Heart right ventricle (tissue), 16 donors: ENCODE data around the gene CACNA1A. TPM values are rescaled to one million over a fixed set of nuclear protein-coding genes. Genes with fewer than 3 reads are reported as not detected.

Experiments
- ATAC-seq, 8 donors: fragments of 200-7000 bp; cut with Tn5 transposase; one replicate each; pipeline ENCODE4 v1.9.1; 2020; ENCODE audit warnings: mild to moderate bottlenecking in 8 of 8, moderate library complexity in 8 of 8, moderate number of reproducible peaks in 1 of 8
- DNase-seq, 2 donors: peaks; one replicate each; pipeline ENCODE4 v3.0.0-alpha.2; 2020
- H3K27ac ChIP-seq, 10 donors: fragments of 200-600 bp; sonication (generic) in 2 of 10; one replicate each; pipeline versions ENCODE4 v1.5.0 to v1.8.0; 2020 to 2022; ENCODE audit warnings: mild to moderate bottlenecking in 3 of 10
- H3K27me3 ChIP-seq, 7 donors: fragments of 200-600 bp; one replicate each; pipeline ENCODE4 v1.8.0; 2021 to 2022; ENCODE audit warnings: mild to moderate bottlenecking in 2 of 7
- H3K36me3 ChIP-seq, 9 donors: fragments of 200-600 bp; sonication (generic) in 1 of 9; one replicate each; pipeline versions ENCODE4 v1.5.0 to v1.8.0; 2020 to 2022; ENCODE audit warnings: mild to moderate bottlenecking in 2 of 9
- H3K4me1 ChIP-seq, 9 donors: fragments of 200-600 bp; sonication (generic) in 1 of 9; one replicate each; pipeline versions ENCODE4 v1.5.0 to v1.8.0; 2020 to 2022; ENCODE audit warnings: mild to moderate bottlenecking in 4 of 9
- H3K4me3 ChIP-seq, 10 donors: fragments of 200-600 bp; sonication (generic) in 2 of 10; one replicate each; pipeline versions ENCODE4 v1.5.0 to v1.8.0; 2020 to 2022; ENCODE audit warnings: mild to moderate bottlenecking in 7 of 10, moderate library complexity in 2 of 10
- H3K9me3 ChIP-seq, 11 donors: fragments of 200-600 bp in 10 of 11; sonication (generic) in 2 of 11; one replicate each; pipeline versions ENCODE4 v1.5.0 to v1.8.0; 2013 to 2022; ENCODE audit warnings: mild to moderate bottlenecking in 2 of 11, control low read depth in 1 of 11, moderate library complexity in 1 of 11
- WGBS, 2 donors: extraction: QIAGEN DNeasy Blood & Tissue Kit; methylation state at CpG; one replicate each; pipeline ENCODE4 v1.1.7; 2013; ENCODE audit warnings: inconsistent platforms in 1 of 2; 5-methylcytosine and 5-hydroxymethylcytosine counted together
- intact Hi-C, 10 donors: fragments of 100-400 bp; cut with DNase I; formaldehyde crosslinking; loops; one replicate each; pipeline versions ENCODE4 v1.11.1 to v1.14.2; 2022
- polyA plus RNA-seq, 2 donors: library from polyadenylated mRNA; stranded (reverse); fragments of 200-250 nt; gene quantifications; one replicate each; pipeline ENCODE4 v1.2.3, GENCODE V29; 2013
- total RNA-seq, 10 donors: library from RNA; stranded (reverse); fragmentation: NEBNext Ultra II Directional in 3 of 10; extraction: Animal tissue kit (Norgen Biotek cat#: 25700) in 3 of 10; gene quantifications; one replicate each; pipeline versions ENCODE4 v1.2.1 to v1.2.4, GENCODE V29; 2021 to 2023
- TF ChIP-seq, protein P1 (sequence below), 9 donors: fragments of 200-600 bp; sonication (generic) in 2 of 9; IDR thresholded peaks; one replicate each; pipeline versions ENCODE4 v1.5.0 to v1.8.0; 2021 to 2022; ENCODE audit warnings: antibody characterized with exemption in 9 of 9, mild to moderate bottlenecking in 5 of 9, moderate library complexity in 1 of 9
- donor health status: Arrhythmogenic right ventricular cardiomyopathy.
- donor health status: ischemic (EF 13 %, LVEDD 7.1; RV severe dilation, severe dysfunction).
- donor health status: healthy with polysubstance abuse.
- donor health status: DM: no; HTN: yes; CAD: no.
- donor health status: DM: no; HTN: no; CAD: no.
- donor health status: ischemic (EF 25% LVEDD 6.9; RV normal size, moderate dysfunction).
- donor health status: ischemic (EF 25% LVEDD 5.7; RV mildly dilated, moderate dysfunction).
- donor health status: healthy.
- donor health status: DM: yes; HTN: yes; CAD: no.
- donor health status: Ischemic cardiomyopathy.
- donor health status: ischemic (EF 35%, LVEDD 5.7; RV mildly dilated, moderate dysfunction).
- donor health status: nonischemic (EF 11% LVEDD 7.7; RV severe dilation, severe dysfunction).
- donor health status: DM: yes; HTN: yes; CAD: no.
- donor health status: PGD.
- donor health status: ischemic (EF 29% LVEDD 5.4; RV normal size, mild dysfunction).
- donor health status: nonischemic (EF 23%, LVEDD 6.1; RV moderate dilation, normal function).

The CACNA1A gene
- total and polyA plus RNA-seq, 12 donors, result 0.21 to 2.3 (median 0.66) TPM

- no peaks in the 10 kb centered on the region for H3K36me3 ChIP-seq
- ATAC-seq (no peak), DNase-seq (no peak)
- peaks cover 0 to 42% (median 15%) of the 10 kb centered on the region in 11 donors for H3K9me3 ChIP-seq
- intact Hi-C loops, result no loop called here
- H3K27me3 ChIP-seq, result peaks cover 0 to 9% (median 0%) of the 10 kb centered on the region in 7 donors
- no peak overlapping the region for H3K27ac ChIP-seq
- WGBS, 2 donors, result 75 to 81% methylated on average over 4 of the region's 4 CpGs
- TF ChIP-seq, protein P1, sequence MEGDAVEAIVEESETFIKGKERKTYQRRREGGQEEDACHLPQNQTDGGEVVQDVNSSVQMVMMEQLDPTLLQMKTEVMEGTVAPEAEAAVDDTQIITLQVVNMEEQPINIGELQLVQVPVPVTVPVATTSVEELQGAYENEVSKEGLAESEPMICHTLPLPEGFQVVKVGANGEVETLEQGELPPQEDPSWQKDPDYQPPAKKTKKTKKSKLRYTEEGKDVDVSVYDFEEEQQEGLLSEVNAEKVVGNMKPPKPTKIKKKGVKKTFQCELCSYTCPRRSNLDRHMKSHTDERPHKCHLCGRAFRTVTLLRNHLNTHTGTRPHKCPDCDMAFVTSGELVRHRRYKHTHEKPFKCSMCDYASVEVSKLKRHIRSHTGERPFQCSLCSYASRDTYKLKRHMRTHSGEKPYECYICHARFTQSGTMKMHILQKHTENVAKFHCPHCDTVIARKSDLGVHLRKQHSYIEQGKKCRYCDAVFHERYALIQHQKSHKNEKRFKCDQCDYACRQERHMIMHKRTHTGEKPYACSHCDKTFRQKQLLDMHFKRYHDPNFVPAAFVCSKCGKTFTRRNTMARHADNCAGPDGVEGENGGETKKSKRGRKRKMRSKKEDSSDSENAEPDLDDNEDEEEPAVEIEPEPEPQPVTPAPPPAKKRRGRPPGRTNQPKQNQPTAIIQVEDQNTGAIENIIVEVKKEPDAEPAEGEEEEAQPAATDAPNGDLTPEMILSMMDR (IDR thresholded peaks at IDR 0.05), result no peak
- no peaks in the 10 kb centered on the region for H3K4me1 ChIP-seq
- H3K4me3 ChIP-seq, result no peak overlapping the region
Measured at GRCh38 chr19:13319526-13319925, 186.8 kb downstream of the CACNA1A start.

DNA sequence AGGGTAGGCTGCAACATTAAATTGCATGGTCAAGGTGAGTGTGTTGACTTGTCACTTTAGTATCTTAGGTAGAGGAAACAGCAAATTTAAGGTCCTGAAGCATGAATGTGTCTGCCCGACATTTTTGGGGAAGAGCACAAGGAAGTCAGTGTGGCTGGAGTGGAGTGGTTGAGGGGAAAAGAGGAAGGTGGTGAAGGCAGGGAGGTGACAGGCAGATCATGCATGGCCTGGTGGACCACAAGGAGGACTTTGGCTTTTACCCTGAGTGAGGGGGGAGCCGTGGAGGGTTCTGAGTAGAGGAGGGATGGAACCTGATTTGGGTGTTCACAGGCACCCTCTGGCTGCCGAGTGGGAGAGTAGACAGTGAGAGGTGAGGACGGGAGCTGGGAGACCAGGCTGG is 188.1 kb downstream of the CACNA1A start:
- 78 to 80% methylated on average over 4 of the region's 4 CpGs for WGBS, 2 donors
- no peak overlapping the region for H3K27ac ChIP-seq

DNA sequence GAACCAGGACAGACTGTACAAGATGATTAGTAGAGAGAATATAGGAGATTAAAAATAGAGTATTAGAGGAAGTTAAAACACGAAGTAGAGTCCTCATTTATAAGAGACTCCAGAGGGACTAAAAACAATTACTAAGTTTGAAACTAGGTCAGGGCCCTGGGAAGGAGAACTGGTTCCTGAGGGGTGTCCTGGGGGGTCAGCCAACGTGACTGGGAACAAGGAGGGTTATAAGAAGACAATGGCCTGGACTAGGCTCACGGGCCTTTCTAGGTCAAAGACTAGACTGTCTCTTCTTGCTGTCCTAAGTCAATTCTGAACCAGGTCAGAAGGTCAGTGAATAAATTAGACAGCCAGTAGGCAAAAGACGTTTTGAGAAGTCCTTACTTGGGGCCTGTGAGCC is 190.8 kb downstream of the CACNA1A start:
- Histone ChIP-seq H3K36me3 (no peaks in the 10 kb centered on the region), H3K27me3 (peaks cover 0 to 5% (median 0%) of the 10 kb centered on the region in 7 donors), H3K4me1 (no peaks in the 10 kb centered on the region), H3K9me3 (peaks cover 0 to 43% (median 8%) of the 10 kb centered on the region in 11 donors), H3K4me3 (no peak overlapping the region), H3K27ac (no peak overlapping the region)
- intact Hi-C loops, result no loop called here
- ATAC-seq (peak in 2 of 8 donors; percentile 59 to 61), DNase-seq (no peak)
- TF ChIP-seq, protein P1 (IDR thresholded peaks at IDR 0.05), result no peak
- 45 to 63% methylated on average over 4 of the region's 4 CpGs for WGBS, 2 donors

More for the DNA sequence above, 188.1 kb downstream of the CACNA1A start:
- DNase-seq, result no peak
- no peak for ATAC-seq
- Histone ChIP-seq H3K4me1 (no peaks in the 10 kb centered on the region), H3K4me3 (no peak overlapping the region), H3K9me3 (peaks cover 0 to 44% (median 12%) of the 10 kb centered on the region in 11 donors), H3K27me3 (peaks cover 0 to 9% (median 0%) of the 10 kb centered on the region in 7 donors), H3K36me3 (no peaks in the 10 kb centered on the region)
- intact Hi-C loops, result no loop called here
- TF ChIP-seq, protein P1 (IDR thresholded peaks at IDR 0.05), result no peak

DNA sequence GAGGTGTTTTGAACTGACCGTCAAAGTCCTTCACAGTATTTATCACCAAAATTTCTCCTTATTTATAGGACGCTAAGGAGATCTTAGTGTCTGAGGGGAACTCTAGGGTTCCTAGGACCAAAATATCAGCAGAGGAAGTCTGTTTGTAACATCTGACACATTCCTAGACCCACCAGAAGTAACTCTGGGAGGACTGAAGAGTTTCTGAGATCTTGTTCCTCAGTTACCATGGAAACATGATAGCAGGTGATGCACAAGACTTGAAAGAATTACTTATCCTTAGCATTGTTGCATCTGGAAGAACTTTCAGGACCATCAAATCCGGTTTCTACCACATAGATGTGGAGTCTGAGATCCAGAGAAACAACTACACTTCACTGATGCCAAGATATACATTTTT is 191.5 kb downstream of the CACNA1A start:
- H3K36me3 ChIP-seq, result no peaks in the 10 kb centered on the region
- H3K4me3 ChIP-seq, result no peak overlapping the region
- H3K4me1 ChIP-seq, result no peaks in the 10 kb centered on the region
- DNase-seq (no peak), ATAC-seq (no peak)
- H3K27ac ChIP-seq, result no peak overlapping the region
- H3K27me3 ChIP-seq, result peaks cover 0 to 5% (median 0%) of the 10 kb centered on the region in 7 donors
- TF ChIP-seq, protein P1 (IDR thresholded peaks at IDR 0.05), result no peak
- 45 to 71% methylated on average over 3 of the region's 3 CpGs for WGBS, 2 donors
- peaks cover 0 to 43% (median 8%) of the 10 kb centered on the region in 11 donors for H3K9me3 ChIP-seq
- intact Hi-C loops, result no loop called here
